Left lobe of liver (tissue), 2 donors: ENCODE data around the gene NF1. TPM values are rescaled to one million over a fixed set of nuclear protein-coding genes. Genes with fewer than 3 reads are reported as not detected.
"Not testable (repeated sequence)": the region's sequence is repeated elsewhere in the genome, so short reads cannot be mapped to it uniquely, and the experiment has no call there.

Experiments
- ATAC-seq: fragments of 200-7000 bp; cut with Tn5 transposase; one replicate; pipeline ENCODE4 v1.9.1; 2020; ENCODE audit warnings: mild to moderate bottlenecking, moderate library complexity
- DNase-seq: peaks from one replicate; pipeline ENCODE4 v3.0.0-alpha.2; 2020; ENCODE audit warnings: low spot score
- total RNA-seq: library from RNA; stranded (reverse); gene quantifications from one replicate; pipeline ENCODE4 v1.2.1, GENCODE V29; 2021
- donor health status: DM: no; HTN: no; CAD: no; lungs with moderate emphysema.
- donor health status: DM: no; HTN: yes; CAD: no.

The NF1 gene
- total RNA-seq, 1 donor from 2014 or later: 20.4 TPM

- DNase-seq (no peak), ATAC-seq (no peak)
Measured at GRCh38 chr17:31320791-31321190, 226.0 kb downstream of the NF1 start.

DNA sequence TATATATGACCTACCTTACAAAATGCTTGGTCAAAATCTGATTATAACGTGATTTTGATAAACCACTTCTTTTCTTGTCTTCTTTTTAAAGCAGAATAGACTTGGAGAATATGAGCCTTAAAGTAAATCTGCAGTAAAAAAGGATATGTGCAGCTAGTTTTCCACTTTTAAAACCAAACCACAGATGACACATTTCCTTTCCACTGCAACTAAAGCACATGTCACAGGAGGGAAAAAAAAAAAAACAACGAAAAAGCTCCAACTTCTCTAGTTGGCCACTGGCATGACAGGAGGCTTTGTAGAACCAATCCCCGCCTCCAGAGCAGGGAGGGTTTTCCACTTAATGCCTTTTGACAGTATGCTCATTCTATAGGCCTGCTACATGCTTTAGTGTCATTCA, 226.7 kb downstream of the NF1 start, which contains the start of gene EVI2A:
TSS of gene EVI2A (minus strand) at position 142 of the 400 bp plus-strand sequence. CDS start 2,609 bp downstream, outside the sequence.
- ATAC-seq (peak; percentile 27), DNase-seq (no peak)

DNA sequence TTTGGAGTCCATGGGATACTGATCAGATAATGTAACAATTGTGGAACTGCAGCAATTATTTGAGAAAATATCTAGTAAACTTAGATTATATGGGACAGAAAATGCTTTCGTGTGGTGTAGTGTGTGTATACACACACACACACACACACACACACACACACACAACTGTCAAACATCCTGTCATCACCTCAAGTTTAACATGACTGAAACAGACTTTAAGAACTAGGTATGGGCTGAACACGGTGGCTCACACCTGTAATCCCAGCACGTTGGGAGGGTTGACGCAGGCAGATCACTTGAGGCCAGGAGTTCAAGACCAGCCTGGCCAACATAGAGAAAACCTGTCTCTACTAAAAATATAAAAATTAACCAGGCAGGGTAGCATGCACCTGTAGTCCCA, 227.2 kb downstream of the NF1 start:
- DNase-seq (no peak), ATAC-seq (no peak)

DNA sequence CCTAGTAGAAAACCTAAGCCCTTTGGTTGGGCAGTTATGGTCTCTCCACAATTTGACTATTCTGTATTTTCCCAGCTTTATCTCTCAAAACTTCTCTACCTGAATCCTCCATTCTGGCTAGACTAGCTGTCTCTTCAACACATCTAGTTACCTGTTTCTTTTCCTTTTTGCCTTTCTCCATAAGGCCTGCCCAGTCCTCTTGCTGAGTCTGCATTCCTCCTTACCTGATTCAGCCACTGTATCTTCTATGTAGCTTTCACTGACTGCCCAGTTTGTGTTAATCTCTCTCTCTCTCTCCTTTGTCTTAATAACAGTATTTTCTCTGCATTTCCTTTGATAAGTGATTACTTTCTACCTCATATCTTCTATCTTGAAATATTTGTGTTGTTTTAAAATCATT, 228.8 kb downstream of the NF1 start:
- DNase-seq (no peak), ATAC-seq (no peak)

DNA sequence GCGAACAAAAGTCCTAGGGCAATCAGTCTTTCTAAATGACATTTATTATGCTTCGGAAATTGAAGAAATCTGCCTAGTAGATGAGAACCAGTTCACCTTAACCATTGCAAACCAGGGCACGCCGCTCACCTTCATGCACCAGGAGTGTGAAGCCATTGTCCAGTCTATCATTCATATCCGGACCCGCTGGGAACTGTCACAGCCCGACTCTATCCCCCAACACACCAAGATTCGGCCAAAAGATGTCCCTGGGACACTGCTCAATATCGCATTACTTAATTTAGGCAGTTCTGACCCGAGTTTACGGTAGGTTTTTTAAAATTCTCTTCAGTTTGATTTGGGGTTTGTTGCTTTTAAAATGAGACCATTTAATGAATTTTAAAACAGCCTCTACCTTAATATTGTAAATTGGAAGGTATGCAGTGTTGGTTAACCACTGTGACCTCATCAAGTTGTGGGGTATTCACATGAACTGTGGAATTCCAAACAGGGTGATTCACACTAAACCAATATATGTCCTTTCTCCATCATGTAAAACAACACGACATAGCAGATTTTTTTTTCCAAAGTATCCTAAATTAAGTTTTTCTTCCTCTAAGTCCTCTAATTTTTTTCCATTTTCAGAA, 232.9 kb downstream of the NF1 start:
- DNase-seq: no peak
- no peak for ATAC-seq

- no peak for ATAC-seq
- no peak for DNase-seq
Measured at GRCh38 chr17:31328160-31328535, 233.4 kb downstream of the NF1 start.

- DNase-seq (no peak), ATAC-seq (no peak)
Measured at GRCh38 chr17:31329221-31329620, 234.4 kb downstream of the NF1 start.

GRCh38 chr17:31339906-31340661, 245.3 kb downstream of the NF1 start:
- ATAC-seq (no peak), DNase-seq (no peak)

DNA sequence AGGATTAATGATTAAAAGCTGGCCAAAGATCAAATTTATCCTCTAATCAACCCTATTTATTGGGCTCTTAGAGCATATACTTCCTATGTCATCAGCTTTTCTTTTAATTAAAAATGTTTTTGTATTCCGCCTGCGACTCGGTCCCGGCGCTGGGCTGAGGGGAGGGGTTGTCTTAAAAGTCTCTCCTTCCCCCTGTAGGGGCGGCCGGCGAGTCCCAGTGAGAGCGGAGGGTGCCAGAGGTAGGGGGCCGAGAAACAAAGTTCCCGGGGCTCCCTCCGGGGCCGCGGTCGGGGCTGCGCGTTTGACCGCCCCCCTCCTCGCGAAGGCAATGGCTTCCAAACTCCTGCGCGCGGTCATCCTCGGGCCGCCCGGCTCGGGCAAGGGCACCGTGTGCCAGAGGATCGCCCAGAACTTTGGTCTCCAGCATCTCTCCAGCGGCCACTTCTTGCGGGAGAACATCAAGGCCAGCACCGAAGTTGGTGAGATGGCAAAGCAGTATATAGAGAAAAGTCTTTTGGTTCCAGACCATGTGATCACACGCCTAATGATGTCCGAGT, 250.5 kb downstream of the NF1 start:
- ATAC-seq: peak; percentile 48
- DNase-seq: not testable (repeated sequence)

DNA sequence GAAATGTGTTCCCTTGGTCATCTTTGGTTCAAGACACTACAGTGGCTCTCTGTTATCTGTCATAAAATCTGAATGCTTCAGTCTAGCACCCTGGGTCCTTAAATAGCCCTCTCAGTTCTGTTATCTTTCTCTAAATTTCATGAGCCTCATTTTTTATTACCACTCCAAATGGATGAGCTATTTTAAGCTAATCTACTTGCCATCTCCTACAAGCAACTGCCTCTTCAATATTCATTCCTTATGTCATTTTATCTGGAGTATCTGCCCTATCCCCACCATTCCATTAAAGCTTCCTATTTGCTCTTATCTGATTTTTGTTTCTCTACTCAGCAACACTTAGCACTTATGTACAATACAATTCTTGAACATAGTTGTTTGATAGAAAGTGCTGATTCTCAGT, 254.7 kb downstream of the NF1 start:
- DNase-seq: no peak
- no peak for ATAC-seq

- no peak for DNase-seq
- ATAC-seq: no peak
Measured at GRCh38 chr17:31355935-31356334, 261.2 kb downstream of the NF1 start.

GRCh38 chr17:31357091-31357490, 262.3 kb downstream of the NF1 start:
- DNase-seq (no peak), ATAC-seq (no peak)

- no peak for ATAC-seq
- DNase-seq: no peak
Measured at GRCh38 chr17:31357839-31358394, 263.1 kb downstream of the NF1 start.

- DNase-seq (no peak), ATAC-seq (no peak)
Measured at GRCh38 chr17:31364012-31364411, 269.2 kb downstream of the NF1 start.

GRCh38 chr17:31366088-31366487, 271.3 kb downstream of the NF1 start:
- DNase-seq (no peak), ATAC-seq (no peak)

DNA sequence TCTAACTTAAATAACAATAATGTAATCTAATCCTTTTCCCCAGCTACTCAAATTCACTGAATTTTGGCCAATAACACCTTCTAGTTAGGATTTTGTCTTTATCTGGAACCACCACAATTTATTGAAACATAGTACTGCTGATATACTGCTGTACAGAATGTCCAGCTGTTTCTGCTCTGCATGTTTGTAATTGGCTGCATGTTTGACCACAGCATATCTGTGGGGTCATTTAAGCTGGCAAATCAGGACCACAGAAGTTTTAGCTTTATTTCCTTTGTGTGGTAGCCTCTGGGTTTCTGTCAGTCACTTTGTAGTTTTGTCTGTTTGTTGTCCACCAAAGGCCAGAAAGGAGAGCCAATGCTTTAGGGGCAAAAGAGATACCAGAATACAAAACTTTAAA, 274.5 kb downstream of the NF1 start:
- DNase-seq (no peak), ATAC-seq (no peak)

GRCh38 chr17:31371511-31372097, 276.8 kb downstream of the NF1 start:
- ATAC-seq (no peak), DNase-seq (no peak)

- peak; percentile 90 for ATAC-seq
- DNase-seq: no peak
Measured at GRCh38 chr17:31373150-31374093, 278.6 kb downstream of the NF1 start.

- ATAC-seq (peak; percentile 10), DNase-seq (no peak)
Measured at GRCh38 chr17:31374094-31374447, 279.3 kb downstream of the NF1 start.

DNA sequence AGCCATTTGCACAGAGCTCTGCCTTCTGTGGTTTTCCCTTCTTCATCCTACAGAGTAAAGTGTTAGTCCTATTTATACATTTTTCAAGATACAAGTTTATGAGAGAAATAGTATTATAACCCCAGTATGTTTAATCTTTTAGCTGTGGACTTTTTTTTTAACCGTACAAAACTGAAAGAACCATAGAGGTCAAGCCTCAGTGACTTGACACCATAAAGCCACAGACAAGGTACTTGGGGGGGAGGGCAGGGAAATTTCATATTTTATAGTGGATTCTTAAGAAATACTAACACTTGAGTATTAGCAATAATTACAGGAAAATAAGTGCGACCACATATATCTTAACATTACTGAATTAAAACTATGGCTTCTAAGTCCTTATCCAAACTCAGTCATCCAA, 279.7 kb downstream of the NF1 start:
- no peak for ATAC-seq
- no peak for DNase-seq

- DNase-seq: no peak
- ATAC-seq: no peak
Measured at GRCh38 chr17:31378638-31379037, 283.9 kb downstream of the NF1 start.
